SK-N-MC (cell line): Measurements from ENCODE around the gene PHB1.

ENCODE experiments used
- DNase-seq: peaks from one replicate; pipeline ENCODE4 v3.0.0-alpha.2; 2011; ENCODE audit warnings: low read depth, low spot score
- H3K27ac ChIP-seq: fragments of 200-600 bp; sonication (generic); 2 replicates; pipeline ENCODE4 v1.5.1; 2016; ENCODE audit warnings: mixed run types
- H3K36me3 ChIP-seq: fragments of 200-600 bp; sonication (generic); 2 replicates; pipeline ENCODE4 v1.6.1; 2017; ENCODE audit warnings: antibody characterized with exemption, low read length, mixed read lengths; ENCODE audit not compliant: insufficient read depth
- H3K4me3 ChIP-seq: fragments of 200-600 bp; sonication (generic); 2 replicates; pipeline ENCODE4 v1.5.1; 2016
- H3K9ac ChIP-seq: fragments of 200-600 bp; sonication (generic); 2 replicates; pipeline ENCODE4 v1.8.0; 2017; ENCODE audit warnings: mixed run types, mixed read lengths; ENCODE audit not compliant: insufficient read length
- H3K9me3 ChIP-seq: fragments of 200-600 bp; sonication (generic); 2 replicates; pipeline ENCODE4 v1.6.1; 2017; ENCODE audit warnings: low read depth, mild to moderate bottlenecking, antibody characterized with exemption, low read length, moderate library complexity, mixed read lengths
- EZH2 ChIP-seq: fragments of 200-600 bp; sonication (generic); IDR thresholded peaks from one replicate; pipeline ENCODE4 v1.6.1; 2017; ENCODE audit warnings: antibody characterized with exemption
- FOXP2 ChIP-seq: optimal IDR thresholded peaks from 2 replicates; pipeline ENCODE3; 2011; ENCODE audit warnings: mild to moderate bottlenecking, moderate library complexity; ENCODE audit not compliant: insufficient read depth; ENCODE audit errors: extremely low read length, control extremely low read depth
- POLR2AphosphoS5 ChIP-seq: IDR thresholded peaks from 2 replicates; pipeline ENCODE4 v1.6.1; 2012; ENCODE audit warnings: mild to moderate bottlenecking, low read depth, low read length, borderline replicate concordance

PHB1 gene

GRCh38 chr17:49388692-49389513 lies 25.8 kb downstream of the PHB1 start:
- H3K4me3 ChIP-seq, result no peak overlapping the region
- H3K36me3 ChIP-seq, result no peaks in the 10 kb centered on the region
- no peak for TF ChIP-seq POLR2AphosphoS5
- TF ChIP-seq EZH2, result no peak
- no peak for TF ChIP-seq FOXP2
- no peak overlapping the region for H3K9ac ChIP-seq
- no peaks in the 10 kb centered on the region for H3K9me3 ChIP-seq
- no peak for DNase-seq
- H3K27ac ChIP-seq, result no peak overlapping the region; the same call in 1 of the 2 replicates

DNA sequence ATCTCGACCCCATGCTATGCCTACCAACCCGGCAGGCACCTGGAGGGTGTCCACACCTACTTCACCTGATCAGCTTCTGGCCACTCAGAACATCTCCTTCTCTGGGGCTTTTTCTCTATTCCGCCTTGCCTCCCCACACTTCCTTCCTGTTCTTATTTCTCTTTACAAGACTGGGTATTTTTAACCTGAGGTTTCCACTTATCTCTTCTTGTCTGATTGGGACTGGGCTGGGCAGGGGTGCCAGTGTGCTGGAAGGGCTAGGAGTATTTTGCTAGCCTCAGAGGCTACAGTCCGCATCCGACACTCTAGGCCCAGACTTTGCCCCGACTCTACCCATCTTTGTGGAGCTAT lies 26.4 kb downstream of the PHB1 start:
- DNase-seq, result no peak
- H3K27ac ChIP-seq, result no peak overlapping the region
- H3K9me3 ChIP-seq, result no peaks in the 10 kb centered on the region
- H3K4me3 ChIP-seq, result no peak overlapping the region
- TF ChIP-seq EZH2, result no peak
- TF ChIP-seq POLR2AphosphoS5, result no peak
- no peak for TF ChIP-seq FOXP2
- H3K9ac ChIP-seq, result no peak overlapping the region
- H3K36me3 ChIP-seq, result no peaks in the 10 kb centered on the region

DNA sequence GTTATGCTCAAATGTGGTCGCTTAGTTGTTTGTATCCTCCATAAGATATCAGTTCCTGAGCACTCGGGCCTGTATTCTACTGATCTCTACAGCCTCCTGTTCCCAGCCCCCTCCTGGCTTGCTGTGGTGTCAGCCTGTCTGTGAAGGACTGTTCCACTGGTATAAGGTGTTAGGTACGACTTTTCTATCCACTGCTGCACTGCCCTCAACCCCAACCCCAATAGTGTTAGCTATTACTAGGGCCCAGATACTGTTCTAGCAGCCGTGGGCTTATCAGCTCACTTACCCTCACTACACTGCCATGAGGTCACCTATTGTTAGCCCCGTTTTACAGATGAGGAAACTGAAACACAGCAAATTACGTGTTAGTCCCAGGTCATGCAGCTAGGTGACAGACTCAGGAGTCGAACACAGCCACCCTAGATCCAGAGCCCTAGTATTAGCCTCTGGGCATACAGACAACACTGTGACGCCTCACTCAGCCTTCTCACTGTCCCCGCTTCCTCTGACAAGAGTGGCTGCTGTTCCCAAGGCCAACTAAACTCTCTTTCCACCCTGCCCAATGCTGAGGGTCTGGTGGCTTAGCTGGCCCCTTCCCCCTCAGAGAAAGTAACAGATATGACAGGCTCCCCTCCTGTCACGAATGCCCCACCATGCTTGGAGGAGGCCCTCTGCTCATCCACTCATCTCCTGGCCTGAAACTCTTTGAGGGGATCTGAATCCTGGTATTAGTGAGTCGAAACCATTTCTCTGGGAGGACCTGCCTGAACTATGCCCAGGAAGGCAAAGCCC lies 27.0 kb downstream of the PHB1 start:
- Histone ChIP-seq H3K9ac (no peak overlapping the region), H3K36me3 (no peaks in the 10 kb centered on the region), H3K4me3 (no peak overlapping the region), H3K27ac (no peak overlapping the region), H3K9me3 (no peaks in the 10 kb centered on the region)
- TF ChIP-seq POLR2AphosphoS5 (no peak), FOXP2 (no peak), EZH2 (no peak)
- no peak for DNase-seq

- no peak for DNase-seq
- H3K4me3 ChIP-seq, result no peak overlapping the region
- no peak overlapping the region for H3K9ac ChIP-seq
- no peaks in the 10 kb centered on the region for H3K36me3 ChIP-seq
- no peak for TF ChIP-seq EZH2
- TF ChIP-seq FOXP2, result no peak
- TF ChIP-seq POLR2AphosphoS5, result no peak
- no peak overlapping the region for H3K27ac ChIP-seq
- H3K9me3 ChIP-seq, result no peaks in the 10 kb centered on the region
Observed at GRCh38 chr17:49386373-49386772, 28.3 kb downstream of the PHB1 start.

DNA sequence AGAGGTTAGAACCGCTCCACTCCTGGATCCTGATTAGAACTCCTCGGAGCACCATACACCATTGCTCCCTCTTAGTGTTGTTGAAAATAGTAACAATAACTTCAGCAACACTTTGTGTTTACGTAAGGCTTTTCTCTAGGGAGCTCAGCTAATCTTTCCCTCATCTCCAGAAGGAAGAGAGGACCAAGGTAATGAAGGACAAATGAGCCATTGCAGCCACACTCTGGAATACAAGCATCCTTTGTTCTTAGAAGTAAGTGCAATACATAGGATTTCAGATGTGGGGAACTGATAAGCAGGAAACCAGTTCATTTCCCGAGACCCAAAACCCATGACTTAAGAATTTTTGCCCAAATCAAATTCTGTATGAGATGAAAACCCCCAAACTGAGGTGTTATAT lies 29.7 kb downstream of the PHB1 start:
- DNase-seq, result no peak
- TF ChIP-seq FOXP2 (no peak), POLR2AphosphoS5 (no peak), EZH2 (no peak)

DNA sequence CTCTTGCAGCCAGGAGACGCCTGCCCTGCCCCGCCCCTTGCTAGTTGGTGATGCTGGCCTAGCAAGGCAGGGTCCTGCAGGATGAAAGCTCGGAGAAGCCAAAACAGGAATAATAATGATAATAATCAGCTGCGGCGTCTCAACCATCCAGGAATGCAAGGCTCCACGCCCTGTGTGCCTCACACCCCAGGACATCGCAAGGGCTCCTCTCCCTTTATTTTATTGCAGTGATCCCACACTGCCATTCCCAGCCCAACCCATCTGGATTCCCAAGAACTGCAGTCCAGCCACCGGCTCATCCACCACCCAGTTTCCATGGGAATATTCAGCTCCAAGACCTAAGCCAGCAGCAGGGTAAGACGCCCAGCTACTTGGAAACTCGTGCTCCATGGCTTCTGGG lies 31.6 kb downstream of the PHB1 start:
- no peak overlapping the region for H3K9ac ChIP-seq
- no peak overlapping the region for H3K4me3 ChIP-seq
- no peaks in the 10 kb centered on the region for H3K9me3 ChIP-seq
- DNase-seq, result no peak
- no peaks in the 10 kb centered on the region for H3K36me3 ChIP-seq
- TF ChIP-seq EZH2 (no peak), FOXP2 (no peak), POLR2AphosphoS5 (no peak)
- no peak overlapping the region for H3K27ac ChIP-seq

More for the DNA sequence above, 29.7 kb downstream of the PHB1 start:
- no peak overlapping the region for H3K9ac ChIP-seq
- no peak overlapping the region for H3K27ac ChIP-seq
- no peaks in the 10 kb centered on the region for H3K9me3 ChIP-seq
- H3K36me3 ChIP-seq, result no peaks in the 10 kb centered on the region
- no peak overlapping the region for H3K4me3 ChIP-seq

DNA sequence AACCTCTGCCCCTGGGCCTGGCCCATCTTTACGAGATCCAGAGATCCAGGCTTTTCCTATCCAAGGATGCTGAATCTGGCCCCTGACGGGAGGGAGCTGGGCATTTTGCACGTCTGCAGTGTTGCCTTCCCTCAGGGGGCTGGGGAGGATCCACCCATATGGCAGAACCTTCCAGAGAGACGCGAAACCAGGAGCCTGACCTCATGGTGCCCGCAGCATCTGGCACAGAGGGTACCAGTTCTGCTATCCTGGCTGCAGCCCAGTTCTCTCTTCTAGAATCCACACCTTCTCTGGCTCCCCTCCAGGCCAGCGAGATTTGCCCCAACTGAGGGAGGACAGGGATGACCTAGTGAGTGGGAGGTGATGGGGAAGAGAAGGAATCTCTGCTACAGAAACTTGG lies 32.1 kb downstream of the PHB1 start:
- no peak for TF ChIP-seq EZH2
- TF ChIP-seq FOXP2, result no peak
- no peak for TF ChIP-seq POLR2AphosphoS5
- H3K36me3 ChIP-seq, result no peaks in the 10 kb centered on the region
- H3K4me3 ChIP-seq, result no peak overlapping the region
- H3K9me3 ChIP-seq, result no peaks in the 10 kb centered on the region
- H3K27ac ChIP-seq, result no peak overlapping the region
- H3K9ac ChIP-seq, result no peak overlapping the region
- DNase-seq, result no peak

DNA sequence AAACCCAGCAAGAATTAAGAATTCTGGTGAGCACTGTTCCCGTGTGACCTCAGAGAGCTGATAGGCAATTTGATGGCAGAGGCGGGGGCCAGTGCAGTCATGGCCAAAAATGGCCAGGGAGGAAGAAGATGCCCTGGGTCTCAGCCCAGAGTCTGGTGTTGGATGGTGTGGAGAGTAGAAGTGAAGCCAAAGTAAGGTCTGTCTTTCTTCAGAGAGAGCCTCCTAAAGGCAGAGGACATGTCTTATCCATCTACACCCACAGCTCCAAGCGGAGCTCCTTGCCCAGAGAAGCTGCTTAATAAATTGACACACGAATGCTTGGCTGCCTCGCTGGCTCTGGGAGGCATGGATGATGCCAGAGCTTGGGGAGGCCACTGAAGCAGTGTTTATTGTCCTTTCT lies 32.9 kb downstream of the PHB1 start:
- Histone ChIP-seq H3K9ac (no peak overlapping the region), H3K27ac (no peak overlapping the region), H3K9me3 (no peaks in the 10 kb centered on the region), H3K4me3 (no peak overlapping the region), H3K36me3 (no peaks in the 10 kb centered on the region)
- TF ChIP-seq POLR2AphosphoS5, result no peak
- no peak for TF ChIP-seq FOXP2
- no peak for TF ChIP-seq EZH2
- DNase-seq, result no peak
